IMR-90 (cell line): ENCODE data around the gene NR1H4. TPM values are rescaled to one million over a fixed set of nuclear protein-coding genes. Genes with fewer than 3 reads are reported as not detected.

Experiments
- ATAC-seq: fragments of 200-7000 bp; cut with Tn5 transposase; 2 replicates; pipeline ENCODE4 v1.9.1; 2020; ENCODE audit warnings: low read depth, mild to moderate bottlenecking, moderate library complexity
- BruUV-seq: library from RNA; stranded (reverse); fragments of 400-500 nt; replicated peaks from 2 replicates; lab custom pipeline; 2021; lab: Mats Ljungman, UMichigan
- CTCF ChIA-PET: fragments of 300-600 bp; formaldehyde crosslinking; extraction: SDS; loops from one replicate; lab custom pipeline; 2021; ENCODE audit warnings: antibody characterized with exemption; lab: Yijun Ruan, JAX
- POLR2A ChIA-PET: fragments of 300-600 bp; sonication (Branson Sonifier 250); formaldehyde crosslinking; loops from one replicate; lab custom pipeline; 2022; ENCODE audit warnings: antibody characterized with exemption; ENCODE audit not compliant: unreplicated experiment; lab: Charles Lee
- DNase-seq: peaks from one replicate; pipeline ENCODE4 v3.0.0; 2013
- H2AFZ ChIP-seq: replicated peaks from 2 replicates; pipeline ENCODE3; 2013; ENCODE audit warnings: low read length, mild to moderate bottlenecking; ENCODE audit not compliant: poor library complexity
- H2AK5ac ChIP-seq: 2 replicates; pipeline ENCODE4 v1.6.1; 2013; ENCODE audit warnings: low read depth, low read length, inconsistent platforms
- H2AK9ac ChIP-seq: replicated peaks from 2 replicates; pipeline ENCODE3; 2013; ENCODE audit warnings: mild to moderate bottlenecking, low read depth, low read length, moderate library complexity; ENCODE audit not compliant: poor library complexity
- H2BK120ac ChIP-seq: 2 replicates; pipeline ENCODE4 v1.6.1; 2013; ENCODE audit warnings: low read depth, low read length, inconsistent platforms
- H2BK15ac ChIP-seq: 3 replicates; pipeline ENCODE4 v1.6.1; 2013; ENCODE audit warnings: low read depth, low read length, inconsistent platforms
- H2BK20ac ChIP-seq: 2 replicates; pipeline ENCODE4 v1.6.1; 2013; ENCODE audit warnings: low read depth, mild to moderate bottlenecking, inconsistent platforms, low read length, moderate library complexity
- H2BK5ac ChIP-seq: 2 replicates; pipeline ENCODE4 v1.6.1; 2013; ENCODE audit warnings: mild to moderate bottlenecking, low read depth, low read length, inconsistent platforms; ENCODE audit not compliant: poor library complexity, severe bottlenecking
- H3K14ac ChIP-seq: replicated peaks from 2 replicates; pipeline ENCODE4 v1.6.1; 2013; ENCODE audit warnings: low read depth, low read length, inconsistent platforms
- H3K18ac ChIP-seq: 2 replicates; pipeline ENCODE4 v1.6.1; 2013; ENCODE audit warnings: low read depth, low read length, control low read depth
- H3K23ac ChIP-seq: 2 replicates; pipeline ENCODE4 v1.6.1; 2013; ENCODE audit warnings: low read depth, low read length, inconsistent platforms
- H3K27ac ChIP-seq: 2 replicates; pipeline ENCODE4 v1.5.1; 2013; ENCODE audit warnings: mild to moderate bottlenecking, control low read depth, low read length; ENCODE audit not compliant: insufficient read depth
- H3K27me3 ChIP-seq: 2 replicates; pipeline ENCODE4 v1.6.1; 2013; ENCODE audit warnings: low read length; ENCODE audit not compliant: control insufficient read depth, insufficient read depth
- H3K36me3 ChIP-seq: 2 replicates; pipeline ENCODE4 v1.6.1; 2013; ENCODE audit warnings: low read length, mixed read lengths; ENCODE audit not compliant: control insufficient read depth, insufficient read depth
- H3K4ac ChIP-seq: 2 replicates; pipeline ENCODE4 v1.6.1; 2013; ENCODE audit warnings: low read depth, low read length, inconsistent platforms
- H3K4me1 ChIP-seq: 2 replicates; pipeline ENCODE4 v1.6.1; 2013; ENCODE audit warnings: low read length, mixed read lengths; ENCODE audit not compliant: control insufficient read depth, insufficient read depth
- H3K4me2 ChIP-seq: 2 replicates; pipeline ENCODE4 v1.6.1; 2013; ENCODE audit warnings: low read depth, mild to moderate bottlenecking, control low read depth, low read length, moderate library complexity
- H3K4me3 ChIP-seq: 2 replicates; pipeline ENCODE4 v1.5.1; 2013; ENCODE audit warnings: low read depth, mild to moderate bottlenecking, control low read depth, low read length, moderate library complexity; ENCODE audit not compliant: insufficient read depth
- H3K56ac ChIP-seq: 2 replicates; pipeline ENCODE4 v1.6.1; 2013; ENCODE audit warnings: low read length, inconsistent platforms; ENCODE audit not compliant: insufficient read depth; ENCODE audit errors: extremely low read depth
- H3K79me1 ChIP-seq, 2 experiments: 2 replicates each; pipeline ENCODE4 v1.6.1; 2013; ENCODE audit warnings: low read length in 2 of 2, inconsistent platforms in 1 of 2, low read depth in 1 of 2
- H3K9ac ChIP-seq: 2 replicates; pipeline ENCODE4 v1.6.1; 2013; ENCODE audit warnings: low read depth, low read length, control low read depth
- H3K9me1 ChIP-seq: 2 replicates; pipeline ENCODE4 v1.6.1; 2013; ENCODE audit warnings: low read length, inconsistent platforms; ENCODE audit not compliant: insufficient read depth
- H3K9me3 ChIP-seq: 2 replicates; pipeline ENCODE4 v1.6.1; 2013; ENCODE audit warnings: low read length; ENCODE audit not compliant: control insufficient read depth, insufficient read depth
- H4K20me1 ChIP-seq: 2 replicates; pipeline ENCODE4 v1.6.1; 2013; ENCODE audit warnings: low read length, inconsistent platforms; ENCODE audit not compliant: insufficient read depth
- H4K5ac ChIP-seq: 2 replicates; pipeline ENCODE4 v1.6.1; 2013; ENCODE audit warnings: mild to moderate bottlenecking, low read depth, low read length, control low read depth
- H4K8ac ChIP-seq, 2 experiments: 2 replicates each; pipeline ENCODE4 v1.6.1; 2013; ENCODE audit warnings: low read depth in 2 of 2, low read length in 2 of 2, control low read depth in 1 of 2, inconsistent platforms in 1 of 2
- H4K91ac ChIP-seq: 2 replicates; pipeline ENCODE4 v1.6.1; 2013; ENCODE audit warnings: low read depth, low read length, inconsistent platforms; ENCODE audit not compliant: insufficient read depth
- BHLHE40 ChIP-seq: fragments of 150-350 bp; IDR thresholded peaks from 2 replicates; pipeline ENCODE4 v1.6.1; 2016; ENCODE audit warnings: mild to moderate bottlenecking, low read depth, low read length
- CEBPB ChIP-seq: IDR thresholded peaks from 2 replicates; pipeline ENCODE4 v1.6.1; 2012; ENCODE audit warnings: low read depth, low read length, improper control_type of control experiment
- CHD1 ChIP-seq: IDR thresholded peaks from 2 replicates; pipeline ENCODE4 v1.6.1; 2012; ENCODE audit warnings: low read depth, low read length, improper control_type of control experiment
- FOS ChIP-seq: fragments of 150-350 bp; IDR thresholded peaks from 2 replicates; pipeline ENCODE4 v1.6.1; 2016; ENCODE audit warnings: low read depth, low read length
- MAZ ChIP-seq: IDR thresholded peaks from 2 replicates; pipeline ENCODE4 v1.6.1; 2012; ENCODE audit warnings: low read depth, mild to moderate bottlenecking, low read length, improper control_type of control experiment, moderate library complexity, borderline replicate concordance
- NFE2L2 ChIP-seq: fragments of 150-350 bp; IDR thresholded peaks from 2 replicates; pipeline ENCODE4 v1.6.1; 2016; ENCODE audit warnings: low read depth, mild to moderate bottlenecking, low read length
- POLR2A ChIP-seq: IDR thresholded peaks from 2 replicates; pipeline ENCODE4 v1.6.1; 2012; ENCODE audit warnings: mild to moderate bottlenecking, low read depth, low read length
- RAD21 ChIP-seq: IDR thresholded peaks from 2 replicates; pipeline ENCODE4 v1.6.1; 2012; ENCODE audit warnings: low read length, improper control_type of control experiment
- RCOR1 ChIP-seq: IDR thresholded peaks from 2 replicates; pipeline ENCODE4 v1.6.1; 2012; ENCODE audit warnings: mild to moderate bottlenecking, low read length, improper control_type of control experiment; ENCODE audit not compliant: insufficient replicate concordance
- RFX5 ChIP-seq: IDR thresholded peaks from 2 replicates; pipeline ENCODE4 v1.8.0; 2012; ENCODE audit warnings: low read depth, mild to moderate bottlenecking, low read length, moderate library complexity
- SMC3 ChIP-seq: fragments of 150-350 bp; IDR thresholded peaks from 2 replicates; pipeline ENCODE4 v1.6.1; 2016; ENCODE audit warnings: low read depth, mild to moderate bottlenecking, antibody characterized with exemption, low read length, moderate library complexity
- WGBS, 2 experiments: methylation state at CpG; one replicate each; pipeline versions ENCODE4 v1.1.5 to v1.1.7; 2013; ENCODE audit warnings: missing lambda C conversion rate in 2 of 2; ENCODE audit not compliant: insufficient read length in 1 of 2; ENCODE audit errors: extremely low coverage in 2 of 2; 5-methylcytosine and 5-hydroxymethylcytosine counted together
- dilution Hi-C: fragments of 300-500 bp; cut with HindIII; formaldehyde crosslinking; loops from one replicate; pipeline ENCODE4 v1.14.3; 2018; ENCODE audit warnings: low sequenced_read_pairs; ENCODE audit not compliant: unreplicated experiment
- in situ Hi-C: fragments of 300-500 bp; cut with MboI; formaldehyde crosslinking; loops from 3 replicates; pipeline ENCODE4 v1.14.3; 2019; ENCODE audit warnings: low sequenced_read_pairs, inconsistent platforms, mixed read lengths
- intact Hi-C: fragments of 100-400 bp; cut with micrococcal nuclease; formaldehyde crosslinking; loops from 2 replicates; pipeline ENCODE4 v1.10.0; 2022
- polyA plus RNA-seq, 3 experiments: library from polyadenylated mRNA; depleted of rRNA; stranded (reverse); fragments of >200 nt; gene quantifications; 2 replicates each; pipeline ENCODE4 v1.2.3, GENCODE V29; 2012; ENCODE audit warnings: low replicate concordance in 1 of 3
- total RNA-seq: library from RNA; depleted of rRNA; stranded (reverse); fragments of >200 nt; gene quantifications from 2 replicates; pipeline ENCODE4 v1.2.3, GENCODE V29; 2012
- TF ChIP-seq, protein P1 (sequence below): conservative IDR thresholded peaks from 2 replicates; pipeline ENCODE4 v1.5.1; 2012; ENCODE audit warnings: mild to moderate bottlenecking, low read depth, low read length, improper control_type of control experiment
- TF ChIP-seq, protein P2 (sequence below): fragments of 150-350 bp; IDR thresholded peaks from 2 replicates; pipeline ENCODE4 v1.6.1; 2017; ENCODE audit warnings: mild to moderate bottlenecking, antibody characterized with exemption, low read length, low read depth
- TF ChIP-seq, protein P3 (sequence below): fragments of 150-350 bp; IDR thresholded peaks from 2 replicates; pipeline ENCODE4 v1.6.1; 2016; ENCODE audit warnings: low read depth, mild to moderate bottlenecking, low read length, moderate library complexity, borderline replicate concordance

Gene NR1H4
- total and polyA plus RNA-seq, 2 of the 4 experiments (the other 2 are of a cell fraction): not detected

DNA sequence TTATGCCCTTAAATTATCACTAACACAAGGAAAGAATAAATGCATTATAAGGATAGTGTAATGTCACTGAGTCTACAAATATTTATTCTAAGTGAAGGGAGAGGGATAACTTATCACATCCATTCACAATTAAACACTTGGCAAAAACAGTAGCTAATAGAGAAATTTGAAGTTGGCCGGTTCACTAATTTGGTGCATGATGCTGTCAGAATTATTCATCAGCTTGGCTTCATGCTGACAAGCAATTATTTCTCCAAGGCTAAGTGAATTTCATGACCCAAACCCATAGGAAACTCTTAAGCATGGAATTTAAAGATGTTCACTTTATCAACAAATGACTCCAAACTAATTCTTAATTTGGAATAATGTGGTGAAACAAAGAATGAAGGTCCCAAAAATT lies 25.0 kb upstream of the NR1H4 start:
- Histone ChIP-seq H2AFZ (no peak overlapping the region), H3K18ac (no peak overlapping the region), H3K36me3 (no peaks in the 10 kb centered on the region), H2BK15ac (no peak overlapping the region), H4K20me1 (no peaks in the 10 kb centered on the region), H3K9ac (no peak overlapping the region), H3K79me1 (no peaks in the 10 kb centered on the region), H3K9me1 (no peaks in the 10 kb centered on the region), H3K56ac (no peak overlapping the region), H3K4me2 (no peak overlapping the region), H2BK20ac (no peak overlapping the region), H3K4ac (no peak overlapping the region), H3K14ac (no peak overlapping the region), H4K8ac (no peak overlapping the region), H3K23ac (no peak overlapping the region), H4K91ac (no peak overlapping the region), H3K9me3 (no peaks in the 10 kb centered on the region), H3K4me1 (no peaks in the 10 kb centered on the region), H3K27ac (no peak overlapping the region), H3K27me3 (no peaks in the 10 kb centered on the region; the same call in 1 of the 2 replicates), H2AK5ac (no peak overlapping the region), H2BK5ac (no peak overlapping the region), H2BK120ac (no peak overlapping the region), H3K4me3 (no peak overlapping the region), H2AK9ac (no peak overlapping the region), H4K5ac (no peak overlapping the region)
- in situ Hi-C loops (no loop called here), intact Hi-C loops (no loop called here), dilution Hi-C loops (no loop called here)
- TF ChIP-seq MAZ (no peak), CHD1 (no peak), FOS (no peak), BHLHE40 (no peak), RCOR1 (no peak), RFX5 (no peak), RAD21 (no peak), POLR2A (no peak), NFE2L2 (no peak), CEBPB (no peak), SMC3 (no peak)
- TF ChIP-seq, protein P1, sequence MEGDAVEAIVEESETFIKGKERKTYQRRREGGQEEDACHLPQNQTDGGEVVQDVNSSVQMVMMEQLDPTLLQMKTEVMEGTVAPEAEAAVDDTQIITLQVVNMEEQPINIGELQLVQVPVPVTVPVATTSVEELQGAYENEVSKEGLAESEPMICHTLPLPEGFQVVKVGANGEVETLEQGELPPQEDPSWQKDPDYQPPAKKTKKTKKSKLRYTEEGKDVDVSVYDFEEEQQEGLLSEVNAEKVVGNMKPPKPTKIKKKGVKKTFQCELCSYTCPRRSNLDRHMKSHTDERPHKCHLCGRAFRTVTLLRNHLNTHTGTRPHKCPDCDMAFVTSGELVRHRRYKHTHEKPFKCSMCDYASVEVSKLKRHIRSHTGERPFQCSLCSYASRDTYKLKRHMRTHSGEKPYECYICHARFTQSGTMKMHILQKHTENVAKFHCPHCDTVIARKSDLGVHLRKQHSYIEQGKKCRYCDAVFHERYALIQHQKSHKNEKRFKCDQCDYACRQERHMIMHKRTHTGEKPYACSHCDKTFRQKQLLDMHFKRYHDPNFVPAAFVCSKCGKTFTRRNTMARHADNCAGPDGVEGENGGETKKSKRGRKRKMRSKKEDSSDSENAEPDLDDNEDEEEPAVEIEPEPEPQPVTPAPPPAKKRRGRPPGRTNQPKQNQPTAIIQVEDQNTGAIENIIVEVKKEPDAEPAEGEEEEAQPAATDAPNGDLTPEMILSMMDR: no peak
- TF ChIP-seq, protein P2, sequence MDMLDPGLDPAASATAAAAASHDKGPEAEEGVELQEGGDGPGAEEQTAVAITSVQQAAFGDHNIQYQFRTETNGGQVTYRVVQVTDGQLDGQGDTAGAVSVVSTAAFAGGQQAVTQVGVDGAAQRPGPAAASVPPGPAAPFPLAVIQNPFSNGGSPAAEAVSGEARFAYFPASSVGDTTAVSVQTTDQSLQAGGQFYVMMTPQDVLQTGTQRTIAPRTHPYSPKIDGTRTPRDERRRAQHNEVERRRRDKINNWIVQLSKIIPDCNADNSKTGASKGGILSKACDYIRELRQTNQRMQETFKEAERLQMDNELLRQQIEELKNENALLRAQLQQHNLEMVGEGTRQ: no peak
- TF ChIP-seq, protein P3, sequence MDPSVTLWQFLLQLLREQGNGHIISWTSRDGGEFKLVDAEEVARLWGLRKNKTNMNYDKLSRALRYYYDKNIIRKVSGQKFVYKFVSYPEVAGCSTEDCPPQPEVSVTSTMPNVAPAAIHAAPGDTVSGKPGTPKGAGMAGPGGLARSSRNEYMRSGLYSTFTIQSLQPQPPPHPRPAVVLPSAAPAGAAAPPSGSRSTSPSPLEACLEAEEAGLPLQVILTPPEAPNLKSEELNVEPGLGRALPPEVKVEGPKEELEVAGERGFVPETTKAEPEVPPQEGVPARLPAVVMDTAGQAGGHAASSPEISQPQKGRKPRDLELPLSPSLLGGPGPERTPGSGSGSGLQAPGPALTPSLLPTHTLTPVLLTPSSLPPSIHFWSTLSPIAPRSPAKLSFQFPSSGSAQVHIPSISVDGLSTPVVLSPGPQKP: no peak
- no peak for DNase-seq
- POLR2A ChIA-PET: no interaction called here
- CTCF ChIA-PET: no interaction called here
- WGBS, 2 experiments: no CpG with 5 or more reads among the region's 1 CpG
- no peak for ATAC-seq
- BruUV-seq: no TSS peak
